GM23248 (cell line): Measurements from ENCODE around the gene LPCAT4. TPM values are rescaled to one million over a fixed set of nuclear protein-coding genes. Genes with fewer than 3 reads are reported as not detected.
"Not testable (repeated sequence)": the region's sequence is repeated elsewhere in the genome, so short reads cannot be mapped to it uniquely, and the experiment has no call there.

Experiments
- DNase-seq: peaks from one replicate; pipeline ENCODE4 v3.0.0-alpha.2; 2015
- H2AFZ ChIP-seq: fragments of 200-600 bp; sonication (generic); 2 replicates; pipeline ENCODE4 v1.6.1; 2016; ENCODE audit warnings: antibody characterized with exemption
- H3F3A ChIP-seq: fragments of 200-600 bp; sonication (generic); 2 replicates; pipeline ENCODE4 v1.6.1; 2016; ENCODE audit warnings: mild to moderate bottlenecking, antibody characterized with exemption, mixed run types; ENCODE audit not compliant: insufficient read depth
- H3K27ac ChIP-seq: fragments of 200-600 bp; sonication (generic); 2 replicates; pipeline ENCODE4 v1.5.1; 2016; ENCODE audit warnings: mild to moderate bottlenecking
- H3K27me3 ChIP-seq: fragments of 200-600 bp; sonication (generic); replicated peaks from 2 replicates; pipeline ENCODE4 v1.6.1; 2016; ENCODE audit warnings: mild to moderate bottlenecking; ENCODE audit not compliant: insufficient read depth
- H3K36me3 ChIP-seq: fragments of 200-600 bp; sonication (generic); 2 replicates; pipeline ENCODE4 v1.6.1; 2016; ENCODE audit warnings: low read depth, mild to moderate bottlenecking
- H3K4me1 ChIP-seq: fragments of 200-600 bp; sonication (generic); 2 replicates; pipeline ENCODE4 v1.6.1; 2016; ENCODE audit warnings: mild to moderate bottlenecking; ENCODE audit not compliant: insufficient read depth
- H3K4me2 ChIP-seq: fragments of 200-600 bp; sonication (generic); one replicate; pipeline ENCODE4 v1.6.1; 2016; ENCODE audit warnings: mild to moderate bottlenecking; ENCODE audit not compliant: unreplicated experiment
- H3K4me3 ChIP-seq: fragments of 200-600 bp; sonication (generic); 2 replicates; pipeline ENCODE4 v1.5.1; 2016; ENCODE audit warnings: mild to moderate bottlenecking
- H3K79me2 ChIP-seq: fragments of 200-600 bp; sonication (generic); 2 replicates; pipeline ENCODE4 v1.6.1; 2016; ENCODE audit warnings: mild to moderate bottlenecking; ENCODE audit not compliant: insufficient read depth
- H3K9ac ChIP-seq: fragments of 200-600 bp; sonication (generic); 2 replicates; pipeline ENCODE4 v1.6.1; 2016; ENCODE audit warnings: mild to moderate bottlenecking
- H3K9me2 ChIP-seq: fragments of 200-600 bp; sonication (generic); 2 replicates; pipeline ENCODE4 v1.6.1; 2016; ENCODE audit warnings: mixed run types, mild to moderate bottlenecking, moderate library complexity; ENCODE audit not compliant: insufficient read depth
- H3K9me3 ChIP-seq: fragments of 200-600 bp; sonication (generic); one replicate; pipeline ENCODE4 v1.6.1; 2017; ENCODE audit warnings: low read depth
- H4K20me1 ChIP-seq: fragments of 200-600 bp; sonication (generic); 2 replicates; pipeline ENCODE4 v1.6.0; 2016; ENCODE audit not compliant: insufficient read depth
- EZH2 ChIP-seq: fragments of 200-600 bp; sonication (generic); IDR thresholded peaks from 2 replicates; pipeline ENCODE4 v1.6.1; 2018; ENCODE audit warnings: antibody characterized with exemption, mild to moderate bottlenecking; ENCODE audit not compliant: insufficient read depth, poor library complexity, severe bottlenecking
- EZH2phosphoT487 ChIP-seq: fragments of 200-600 bp; sonication (generic); IDR thresholded peaks from 2 replicates; pipeline ENCODE4 v1.6.1; 2018; ENCODE audit warnings: antibody characterized with exemption, moderate library complexity, mild to moderate bottlenecking, low read depth; ENCODE audit not compliant: insufficient read depth
- WGBS, 2 experiments: methylation state at CpG; one replicate each; pipeline ENCODE4 v1.1.6; 2015 to 2017; ENCODE audit warnings: low lambda C conversion rate in 2 of 2, low coverage in 1 of 2; ENCODE audit errors: missing lambda C conversion rate in 2 of 2; 5-methylcytosine and 5-hydroxymethylcytosine counted together
- in situ Hi-C: fragments of 300-500 bp; cut with MboI; formaldehyde crosslinking; loops from 2 replicates; pipeline ENCODE4 v1.15.0; 2020
- polyA plus RNA-seq: library from polyadenylated mRNA; unstranded; fragments of >200 nt; fragmentation: Nextera tagmentation; extraction: Ambion mirVana; gene quantifications from 2 replicates; pipeline ENCODE4 v1.2.1, GENCODE V29; 2016
- total RNA-seq: library from RNA; depleted of rRNA; stranded (reverse); fragments of >200 nt; shearing (Covaris generic); gene quantifications from 2 replicates; pipeline ENCODE4 v1.2.3, GENCODE V29; 2014

The LPCAT4 gene
- total and polyA plus RNA-seq, 2 experiments from 2014 or later: 17.5 to 24.7 TPM

- no peak overlapping the region for H3K27ac ChIP-seq
- no peak overlapping the region for H2AFZ ChIP-seq
- no peaks in the 10 kb centered on the region for H3K4me1 ChIP-seq
- no peaks in the 10 kb centered on the region for H3K36me3 ChIP-seq
- H3K27me3 ChIP-seq: no peaks in the 10 kb centered on the region
- no peaks in the 10 kb centered on the region for H3K79me2 ChIP-seq
- DNase-seq: no peak
- 36 to 50% methylated on average over 1 of the region's 1 CpG for WGBS, 2 experiments
- H3K9me2 ChIP-seq: no peaks in the 10 kb centered on the region
- H3K4me3 ChIP-seq: no peak overlapping the region
- TF ChIP-seq EZH2: no peak
- no peak for TF ChIP-seq EZH2phosphoT487
- no peaks in the 10 kb centered on the region for H3F3A ChIP-seq
- no peak overlapping the region for H3K4me2 ChIP-seq
- H3K9ac ChIP-seq: no peak overlapping the region
- H4K20me1 ChIP-seq: no peaks in the 10 kb centered on the region
- H3K9me3 ChIP-seq: no peaks in the 10 kb centered on the region
- in situ Hi-C loops: no loop called here
Observed at GRCh38 chr15:34348735-34349300, 18.2 kb downstream of the LPCAT4 start.

GRCh38 chr15:34347951-34348638 is 18.9 kb downstream of the LPCAT4 start:
- Histone ChIP-seq H3K4me2 (no peak overlapping the region), H3K9ac (no peak overlapping the region), H4K20me1 (no peaks in the 10 kb centered on the region), H3K36me3 (no peaks in the 10 kb centered on the region), H3K27ac (no peak overlapping the region), H3K27me3 (no peaks in the 10 kb centered on the region), H2AFZ (no peak overlapping the region), H3K4me1 (no peaks in the 10 kb centered on the region), H3K9me3 (no peaks in the 10 kb centered on the region), H3F3A (peaks cover 4% of the 10 kb centered on the region; the same call in 1 of the 2 replicates), H3K4me3 (no peak overlapping the region), H3K9me2 (no peaks in the 10 kb centered on the region), H3K79me2 (no peaks in the 10 kb centered on the region)
- 71 to 75% methylated on average over 13 of the region's 13 CpGs for WGBS, 2 experiments
- TF ChIP-seq EZH2phosphoT487 (no peak), EZH2 (no peak)
- in situ Hi-C loops: no loop called here
- no peak for DNase-seq

GRCh38 chr15:34342737-34343575 is 24.0 kb downstream of the LPCAT4 start, which contains the start of the genes NOP10 and NUTM1:
TSS of gene NOP10 (minus strand) at chr15:34343136. CDS start at chr15:34343073, 63 bp downstream.
TSS of gene NUTM1 (plus strand) at chr15:34343315. CDS start at chr15:34343697, 382 bp downstream.
- Histone ChIP-seq H3K36me3 (peaks cover 24% of the 10 kb centered on the region), H3K9me2 (no peaks in the 10 kb centered on the region), H3K9me3 (no peaks in the 10 kb centered on the region), H3K4me1 (peaks cover 15% of the 10 kb centered on the region), H3K9ac (peak within 1 kb of the TSS; percentile 89), H3K27me3 (no peaks in the 10 kb centered on the region), H3K27ac (peak within 1 kb of the TSS; percentile 85), H3K4me2 (peak within 1 kb of the TSS; percentile 65), H3K4me3 (peak within 1 kb of the TSS; percentile 93), H3K79me2 (peaks cover 40% of the 10 kb centered on the region), H4K20me1 (no peaks in the 10 kb centered on the region), H2AFZ (peak within 1 kb of the TSS; percentile 90), H3F3A (peaks cover 27% of the 10 kb centered on the region)
- in situ Hi-C loops: no loop called here
- DNase-seq: peak; percentile 95
- TF ChIP-seq EZH2phosphoT487 (no peak), EZH2 (no peak)
- WGBS, 2 experiments: 1% methylated on average over 38 of the region's 38 CpGs

GRCh38 chr15:34342213-34342736 is 24.7 kb downstream of the LPCAT4 start:
- peaks cover 41% of the 10 kb centered on the region for H3K79me2 ChIP-seq
- H3K27me3 ChIP-seq, H3K9me3 ChIP-seq, H4K20me1 ChIP-seq, in situ Hi-C loops, H3K9me2 ChIP-seq: not testable (repeated sequence)
- H3K4me2 ChIP-seq: peak overlapping the region; percentile 65
- peaks cover 15% of the 10 kb centered on the region for H3K4me1 ChIP-seq
- peak overlapping the region; percentile 93 for H3K4me3 ChIP-seq
- H3K9ac ChIP-seq: peak overlapping the region; percentile 89
- H3K27ac ChIP-seq: peak overlapping the region; percentile 85
- DNase-seq: peak; percentile 15
- peaks cover 24% of the 10 kb centered on the region for H3K36me3 ChIP-seq
- 37 to 40% methylated on average over 25 to 26 of the region's 26 CpGs for WGBS, 2 experiments
- H2AFZ ChIP-seq: peak overlapping the region; percentile 90
- peaks cover 27% of the 10 kb centered on the region for H3F3A ChIP-seq
